Neutrophil (primary cell): Measurements from ENCODE around the gene PITPNC1.
"Not testable (repeated sequence)": the region's sequence is repeated elsewhere in the genome, so short reads cannot be mapped to it uniquely, and the experiment has no call there.

ENCODE experiments used
- H3K27ac ChIP-seq: fragments of 200-600 bp; sonication (generic); 2 replicates; pipeline ENCODE4 v1.5.1; 2016; ENCODE audit warnings: mild to moderate bottlenecking, moderate library complexity
- H3K27me3 ChIP-seq: fragments of 200-600 bp; sonication (generic); 2 replicates; pipeline ENCODE4 v1.6.0; 2016; ENCODE audit warnings: mild to moderate bottlenecking
- H3K36me3 ChIP-seq: fragments of 200-600 bp; sonication (generic); 2 replicates; pipeline ENCODE4 v1.5.1; 2017
- H3K4me1 ChIP-seq, 2 experiments: fragments of 200-600 bp in 1 of 2; sonication (generic) in 1 of 2; 1 replicate in 1 of 2; 2 replicates in 1 of 2; pipeline versions ENCODE4 v1.5.1 to v1.6.1; 2013 to 2016; ENCODE audit warnings: low read depth in 1 of 2, low read length in 1 of 2, mild to moderate bottlenecking in 1 of 2, moderate library complexity in 1 of 2; ENCODE audit not compliant: control insufficient read depth in 1 of 2, insufficient read depth in 1 of 2
- H3K4me3 ChIP-seq, 2 experiments: fragments of 200-600 bp in 1 of 2; sonication (generic) in 1 of 2; 1 replicate in 1 of 2; 2 replicates in 1 of 2; pipeline ENCODE4 v1.5.1; 2013 to 2016; ENCODE audit warnings: low read depth in 1 of 2, low read length in 1 of 2, mild to moderate bottlenecking in 1 of 2, moderate library complexity in 1 of 2
- H3K9me3 ChIP-seq: fragments of 200-600 bp; sonication (generic); 2 replicates; pipeline ENCODE4 v1.5.1; 2016
- CTCF ChIP-seq: fragments of 200-600 bp; sonication (generic); IDR thresholded peaks from 2 replicates; pipeline ENCODE4 v1.5.1; 2016; ENCODE audit warnings: antibody characterized with exemption

The PITPNC1 gene

DNA sequence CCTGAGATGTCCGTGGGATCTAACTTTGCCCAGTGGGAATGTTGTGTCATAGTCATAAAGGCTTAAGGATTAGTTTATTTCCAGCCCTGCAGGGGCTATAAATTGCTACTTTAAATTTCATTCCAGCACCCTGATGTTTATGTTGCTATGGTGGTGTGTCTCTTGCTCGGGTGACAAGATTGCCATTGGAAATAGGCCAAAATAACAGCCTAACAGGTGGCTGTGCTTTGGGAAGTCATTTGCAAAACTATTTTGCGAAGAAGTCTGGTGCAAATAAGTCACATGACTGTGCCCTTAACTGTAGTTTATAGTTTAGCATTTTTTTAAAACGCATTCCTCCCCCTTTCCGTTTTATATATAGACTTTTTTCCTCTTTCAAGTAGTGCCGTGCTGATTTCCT lies 23.1 kb downstream of the PITPNC1 start:
- no peak for TF ChIP-seq CTCF
- Histone ChIP-seq H3K27me3 (no peaks in the 10 kb centered on the region), H3K27ac (no peak overlapping the region), H3K4me3 (no peak overlapping the region), H3K36me3 (no peaks in the 10 kb centered on the region), H3K9me3 (no peaks in the 10 kb centered on the region), H3K4me1 (peaks cover 26 to 29% of the 10 kb centered on the region in 2 experiments)

DNA sequence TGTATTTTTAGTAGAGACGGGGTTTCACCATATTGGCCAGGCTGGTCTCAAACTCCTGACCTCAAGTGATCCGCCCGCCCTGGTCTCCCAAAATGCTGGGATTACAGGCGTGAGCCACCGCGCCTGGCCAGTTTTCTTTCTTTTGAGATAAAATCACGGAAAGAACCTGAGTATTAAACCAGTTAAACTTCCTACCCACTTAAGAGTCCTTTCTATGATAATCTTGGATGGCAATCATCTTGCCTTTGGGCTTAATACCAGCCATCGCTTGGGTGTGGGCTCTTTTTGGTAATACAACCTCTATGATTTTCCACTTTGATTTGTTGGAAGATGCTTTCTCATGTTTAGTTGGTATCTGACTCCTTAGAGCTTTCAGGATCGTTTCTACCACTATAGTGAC lies 24.0 kb downstream of the PITPNC1 start:
- no peak for TF ChIP-seq CTCF
- Histone ChIP-seq H3K4me1 (peaks cover 26 to 29% of the 10 kb centered on the region in 2 experiments), H3K36me3 (no peaks in the 10 kb centered on the region), H3K27ac (peak overlapping the region; percentile 64), H3K27me3 (no peaks in the 10 kb centered on the region), H3K9me3 (no peaks in the 10 kb centered on the region), H3K4me3 (no peak overlapping the region)

- TF ChIP-seq CTCF: no peak
- H3K27me3 ChIP-seq: no peaks in the 10 kb centered on the region
- H3K4me1 ChIP-seq: peaks cover 26 to 29% of the 10 kb centered on the region in 2 experiments
- no peak overlapping the region for H3K4me3 ChIP-seq
- no peaks in the 10 kb centered on the region for H3K9me3 ChIP-seq
- H3K27ac ChIP-seq: peak overlapping the region; percentile 64
- H3K36me3 ChIP-seq: no peaks in the 10 kb centered on the region
These were observed 24.8 kb downstream of the PITPNC1 start for GRCh38 chr17:67401598-67402504.

DNA sequence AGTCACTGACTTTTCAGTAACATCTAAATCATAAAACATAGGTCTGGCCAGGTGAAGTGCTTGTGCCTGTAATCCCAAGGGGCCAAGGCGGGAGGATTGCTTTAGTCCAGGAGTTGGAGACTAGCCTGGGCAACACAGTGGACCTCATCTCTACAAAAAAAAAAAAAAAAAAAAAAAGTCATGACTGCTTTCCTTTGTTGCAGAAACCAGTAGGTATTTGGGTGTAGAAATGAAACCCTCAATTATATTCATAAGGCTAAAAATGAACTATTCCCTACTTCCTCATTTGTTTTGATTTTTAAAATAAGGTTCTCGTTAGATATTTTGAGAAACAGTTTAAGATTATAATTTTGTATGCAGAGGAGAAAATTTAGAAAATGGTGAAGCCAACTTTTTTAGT lies 26.0 kb downstream of the PITPNC1 start:
- H3K4me1 ChIP-seq: peaks cover 26 to 29% of the 10 kb centered on the region in 2 experiments
- no peak overlapping the region for H3K4me3 ChIP-seq
- no peaks in the 10 kb centered on the region for H3K9me3 ChIP-seq
- no peak for TF ChIP-seq CTCF
- no peaks in the 10 kb centered on the region for H3K27me3 ChIP-seq
- H3K27ac ChIP-seq: no peak overlapping the region
- no peaks in the 10 kb centered on the region for H3K36me3 ChIP-seq

GRCh38 chr17:67403483-67403882 lies 26.4 kb downstream of the PITPNC1 start:
- no peaks in the 10 kb centered on the region for H3K27me3 ChIP-seq
- no peak overlapping the region for H3K4me3 ChIP-seq
- H3K36me3 ChIP-seq: no peaks in the 10 kb centered on the region
- no peak for TF ChIP-seq CTCF
- H3K4me1 ChIP-seq: peaks cover 26 to 29% of the 10 kb centered on the region in 2 experiments
- no peaks in the 10 kb centered on the region for H3K9me3 ChIP-seq
- H3K27ac ChIP-seq: no peak overlapping the region

DNA sequence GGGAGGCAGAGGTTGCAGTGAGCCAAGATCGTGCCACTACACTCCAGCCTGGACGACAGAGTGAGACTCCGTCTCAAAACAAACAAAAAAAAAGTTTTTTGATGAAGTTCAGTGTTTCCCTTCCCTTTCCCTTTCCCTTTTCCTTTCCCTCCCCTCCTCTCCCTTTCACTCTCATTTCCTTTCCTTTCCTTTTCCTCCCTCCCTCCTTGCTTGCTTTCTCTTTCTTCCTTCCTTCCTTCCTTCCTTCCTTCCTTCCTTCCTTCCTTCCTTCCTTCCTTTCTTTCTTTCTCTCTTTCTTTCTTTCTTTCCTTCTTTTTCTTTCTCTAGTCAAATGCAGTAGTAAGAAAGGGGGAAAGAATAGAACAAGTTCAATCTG lies 31.4 kb downstream of the PITPNC1 start:
- not testable (repeated sequence) for H3K27me3 ChIP-seq, H3K4me3 ChIP-seq, H3K27ac ChIP-seq, H3K36me3 ChIP-seq, H3K9me3 ChIP-seq
- peaks cover 9 to 12% of the 10 kb centered on the region in 2 experiments for H3K4me1 ChIP-seq
